ENCODE measurements around the gene IARS2. TPM values are rescaled to one million over a fixed set of nuclear protein-coding genes. Genes with fewer than 3 reads are reported as not detected.
"Not testable (repeated sequence)": the region's sequence is repeated elsewhere in the genome, so short reads cannot be mapped to it uniquely, and the experiment has no call there.

IARS2 gene
- total and polyA plus RNA-seq, 4 experiments from 2014 or later: 46.0 to 88.8 (median 60.5) TPM

DNA sequence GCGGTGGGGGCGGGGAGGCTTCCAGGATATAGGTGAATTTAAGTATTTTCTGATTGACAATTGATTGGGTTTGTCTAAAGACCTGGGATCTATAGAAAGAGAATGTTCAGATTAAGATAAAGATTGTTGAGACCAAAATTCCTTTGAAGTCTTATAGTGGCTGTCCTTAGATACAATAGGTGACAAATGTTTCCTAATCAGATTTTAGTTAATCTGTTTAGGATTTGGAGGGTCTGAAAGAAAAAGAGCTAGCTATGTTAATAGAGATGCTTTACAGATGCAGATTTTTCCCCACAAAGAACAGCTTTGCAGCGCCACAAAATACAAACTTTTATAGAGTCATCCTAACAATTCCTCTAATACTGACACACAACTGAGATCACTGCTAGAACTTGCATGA is 33.1 kb upstream of the IARS2 start:
- Mint-ChIP-seq H3K27me3 (no peaks in the 10 kb centered on the region), H3K27ac (peak overlapping the region in 1 of 7 donors; percentile 23), H3K4me1 (peaks cover 2 to 7% (median 4%) of the 10 kb centered on the region in 4 donors), H3K4me3 (no peak overlapping the region), H3K9me3 (peaks cover 0 to 2% (median 0%) of the 10 kb centered on the region in 8 donors), H3K36me3 (peaks cover 46 to 49% of the 10 kb centered on the region in 2 donors)
- no peak for DNase-seq
- Histone ChIP-seq H3K4me1 (ENCODE audit: insufficient read depth, low read length) (no peaks in the 10 kb centered on the region), H3K27ac (ENCODE audit: low read depth, low read length) (no peak overlapping the region), H3K27me3 (ENCODE audit: insufficient read depth, low read length) (no peaks in the 10 kb centered on the region), H3K4me3 (ENCODE audit: low read length in 2 of 2) (no peak overlapping the region), H3K9me3 (ENCODE audit: control insufficient read depth in 1 of 2, low read length in 2 of 2) (no peaks in the 10 kb centered on the region), H3K36me3 (ENCODE audit: insufficient read depth, low read length) (peaks cover 15% of the 10 kb centered on the region)
- CTCF ChIA-PET (ENCODE audit: partially characterized antibody): no interaction called here
- intact Hi-C loops (cut with micrococcal nuclease): no loop called here
- POLR2A ChIA-PET (ENCODE audit: partially characterized antibody): no interaction called here

DNA sequence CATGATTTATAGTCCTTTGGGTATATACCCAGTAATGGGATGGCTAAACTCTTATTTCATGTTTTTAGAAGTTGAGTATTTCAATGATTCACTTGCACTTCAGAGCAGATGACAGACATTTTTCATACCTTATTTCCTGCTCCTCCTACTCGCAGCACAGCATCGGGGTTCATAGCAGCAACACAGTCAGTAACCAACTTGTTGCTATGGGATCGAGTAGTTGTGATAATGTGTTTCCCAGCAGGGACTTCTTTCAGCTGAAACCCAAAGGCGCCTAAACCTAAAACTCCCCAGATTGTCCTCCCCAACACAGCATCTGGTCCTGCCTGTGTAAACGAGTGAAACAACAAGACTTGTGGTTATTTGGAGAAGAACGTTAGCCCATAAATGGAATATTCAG is 31.3 kb upstream of the IARS2 start:
- Histone ChIP-seq H3K4me1 (ENCODE audit: insufficient read depth, low read length) (no peaks in the 10 kb centered on the region), H3K36me3 (ENCODE audit: insufficient read depth, low read length) (peaks cover 15% of the 10 kb centered on the region), H3K27ac (ENCODE audit: low read depth, low read length) (no peak overlapping the region), H3K27me3 (ENCODE audit: insufficient read depth, low read length) (no peaks in the 10 kb centered on the region), H3K4me3 (ENCODE audit: low read length in 2 of 2) (no peak overlapping the region), H3K9me3 (ENCODE audit: control insufficient read depth in 1 of 2, low read length in 2 of 2) (no peaks in the 10 kb centered on the region)
- CTCF ChIA-PET (ENCODE audit: partially characterized antibody): no interaction called here
- no peak for DNase-seq
- POLR2A ChIA-PET (ENCODE audit: partially characterized antibody): no interaction called here
- H3K27me3 Mint-ChIP-seq: no peaks in the 10 kb centered on the region
- peaks cover 44 to 55% of the 10 kb centered on the region in 2 donors for H3K36me3 Mint-ChIP-seq
- intact Hi-C loops (cut with micrococcal nuclease): no loop called here
- no peak overlapping the region for H3K4me3 Mint-ChIP-seq
- no peak overlapping the region for H3K27ac Mint-ChIP-seq
- H3K9me3 Mint-ChIP-seq: peaks cover 0 to 2% (median 0%) of the 10 kb centered on the region in 8 donors
- H3K4me1 Mint-ChIP-seq: no peaks in the 10 kb centered on the region

DNA sequence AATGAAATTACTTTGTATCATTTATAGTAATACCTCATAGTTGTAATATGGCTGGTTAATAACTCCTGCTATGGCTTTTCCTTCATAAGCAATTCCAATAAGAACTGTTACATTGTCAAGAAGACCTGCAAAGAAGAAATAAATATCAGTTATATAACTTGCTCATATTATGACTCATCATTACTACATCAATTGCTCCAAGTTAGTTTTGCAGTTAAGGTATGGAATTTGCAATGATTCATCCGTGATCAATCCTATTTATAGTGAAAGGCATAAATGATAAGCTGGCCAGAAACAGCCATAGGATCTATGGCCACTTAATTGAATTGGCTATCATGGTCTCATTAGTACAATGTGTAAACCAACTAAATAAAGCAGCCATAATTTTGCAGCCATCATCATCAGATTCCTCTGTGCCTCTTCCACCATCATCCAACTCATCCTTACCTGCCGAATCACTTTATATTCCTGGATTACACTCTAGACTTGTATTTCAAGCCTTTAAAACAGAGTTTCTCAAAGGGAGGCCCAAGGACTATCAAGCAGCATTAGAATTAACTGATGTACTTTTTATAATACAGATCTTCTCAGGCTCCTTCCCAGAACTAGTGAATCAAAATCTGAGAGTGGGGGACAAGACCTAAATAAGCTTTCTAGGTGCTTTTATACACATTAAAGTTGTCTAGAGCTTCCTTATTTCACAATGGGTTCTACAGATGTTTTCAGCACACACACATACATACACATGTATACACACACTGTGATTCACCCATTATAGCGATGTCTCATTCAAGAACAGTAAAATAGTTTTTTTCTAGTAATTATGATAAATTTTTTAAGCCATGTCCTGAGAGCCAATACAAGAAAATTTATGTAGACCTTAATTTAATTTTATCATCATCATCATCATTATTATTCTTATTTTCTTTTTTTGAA is 26.4 kb upstream of the IARS2 start:
- DNase-seq: no peak
- ChIA-PET CTCF (ENCODE audit: partially characterized antibody) (interaction anchor here (1.2 kb wide), 1 partner anchor 46 kb away, joined by 3 read pairs; no protein-coding TSS in a partner anchor), POLR2A (ENCODE audit: partially characterized antibody) (no interaction called here)
- intact Hi-C loops (cut with micrococcal nuclease): no loop called here
- Histone ChIP-seq H3K36me3 (ENCODE audit: insufficient read depth, low read length) (peaks cover 17% of the 10 kb centered on the region), H3K27ac (ENCODE audit: low read depth, low read length) (no peak overlapping the region), H3K4me3 (ENCODE audit: low read length in 2 of 2) (no peak overlapping the region), H3K27me3 (ENCODE audit: insufficient read depth, low read length) (no peaks in the 10 kb centered on the region), H3K9me3 (ENCODE audit: control insufficient read depth in 1 of 2, low read length in 2 of 2) (no peaks in the 10 kb centered on the region), H3K4me1 (ENCODE audit: insufficient read depth, low read length) (no peaks in the 10 kb centered on the region)
- no peaks in the 10 kb centered on the region for H3K27me3 Mint-ChIP-seq
- H3K27ac Mint-ChIP-seq: no peak overlapping the region
- peaks cover 46 to 52% of the 10 kb centered on the region in 2 donors for H3K36me3 Mint-ChIP-seq
- no peak overlapping the region for H3K4me3 Mint-ChIP-seq
- H3K4me1 Mint-ChIP-seq: no peaks in the 10 kb centered on the region
- H3K9me3 Mint-ChIP-seq: peaks cover 0 to 2% (median 0%) of the 10 kb centered on the region in 8 donors

GRCh38 chr1:220076861-220077762 is 16.8 kb upstream of the IARS2 start:
- Mint-ChIP-seq H3K27ac (no peak overlapping the region), H3K36me3 (peaks cover 29 to 33% of the 10 kb centered on the region in 2 donors), H3K9me3 (no peaks in the 10 kb centered on the region), H3K27me3 (no peaks in the 10 kb centered on the region), H3K4me1 (peaks cover 4 to 9% (median 6%) of the 10 kb centered on the region in 4 donors), H3K4me3 (no peak overlapping the region)
- no peak overlapping the region for H3K27ac ChIP-seq (ENCODE audit: low read depth, low read length)
- POLR2A ChIA-PET (ENCODE audit: partially characterized antibody): no interaction called here
- CTCF ChIA-PET (ENCODE audit: partially characterized antibody): interaction anchor here (0.6 to 0.7 kb wide), 2 partner anchors 21 to 38 kb away, joined by 3 read pairs; no protein-coding TSS in a partner anchor
- peaks cover 12% of the 10 kb centered on the region for H3K36me3 ChIP-seq (ENCODE audit: insufficient read depth, low read length)
- H3K4me1 ChIP-seq (ENCODE audit: insufficient read depth, low read length): no peaks in the 10 kb centered on the region
- intact Hi-C loops (cut with micrococcal nuclease): no loop called here
- no peaks in the 10 kb centered on the region for H3K9me3 ChIP-seq (ENCODE audit: control insufficient read depth in 1 of 2, low read length in 2 of 2)
- no peak overlapping the region for H3K4me3 ChIP-seq (ENCODE audit: low read length in 2 of 2)
- H3K27me3 ChIP-seq (ENCODE audit: insufficient read depth, low read length): no peaks in the 10 kb centered on the region
- DNase-seq: no peak

DNA sequence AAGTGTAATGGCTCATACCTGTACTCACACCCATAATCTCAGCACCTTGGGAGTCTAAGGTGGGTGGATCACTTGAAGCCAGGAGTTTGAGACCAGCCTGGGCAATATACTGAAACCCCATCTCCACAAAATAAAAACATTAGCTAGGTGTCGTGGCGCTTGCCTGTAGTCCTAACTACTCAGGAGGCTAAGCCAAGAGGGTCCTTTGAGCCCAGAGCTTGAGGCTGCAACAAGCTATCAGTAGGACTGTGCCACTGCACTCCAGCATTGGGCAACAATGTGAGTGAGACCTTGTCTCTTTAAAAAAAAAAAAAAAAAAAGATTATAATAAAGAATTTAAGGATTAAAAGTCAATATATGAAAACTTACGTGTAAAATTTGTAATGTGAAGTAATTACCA is 16.0 kb upstream of the IARS2 start:
- H3K27me3 ChIP-seq (ENCODE audit: insufficient read depth, low read length): no peaks in the 10 kb centered on the region
- H3K9me3 Mint-ChIP-seq: no peaks in the 10 kb centered on the region
- H3K27ac ChIP-seq (ENCODE audit: low read depth, low read length): no peak overlapping the region
- H3K4me3 Mint-ChIP-seq: no peak overlapping the region
- H3K36me3 ChIP-seq (ENCODE audit: insufficient read depth, low read length): peaks cover 5% of the 10 kb centered on the region
- DNase-seq: no peak
- H3K36me3 Mint-ChIP-seq: peaks cover 24 to 30% of the 10 kb centered on the region in 2 donors
- H3K27ac Mint-ChIP-seq: no peak overlapping the region
- H3K4me1 ChIP-seq (ENCODE audit: insufficient read depth, low read length): no peaks in the 10 kb centered on the region
- peaks cover 4 to 9% (median 6%) of the 10 kb centered on the region in 4 donors for H3K4me1 Mint-ChIP-seq
- intact Hi-C loops (cut with micrococcal nuclease): no loop called here
- H3K27me3 Mint-ChIP-seq: no peaks in the 10 kb centered on the region
- ChIA-PET CTCF (ENCODE audit: partially characterized antibody) (interaction anchor here (0.7 kb wide), 1 partner anchor 20 kb away, joined by 3 read pairs; no protein-coding TSS in a partner anchor), POLR2A (ENCODE audit: partially characterized antibody) (no interaction called here)
- H3K4me3 ChIP-seq (ENCODE audit: low read length in 2 of 2): no peak overlapping the region
- no peaks in the 10 kb centered on the region for H3K9me3 ChIP-seq (ENCODE audit: control insufficient read depth in 1 of 2, low read length in 2 of 2)

DNA sequence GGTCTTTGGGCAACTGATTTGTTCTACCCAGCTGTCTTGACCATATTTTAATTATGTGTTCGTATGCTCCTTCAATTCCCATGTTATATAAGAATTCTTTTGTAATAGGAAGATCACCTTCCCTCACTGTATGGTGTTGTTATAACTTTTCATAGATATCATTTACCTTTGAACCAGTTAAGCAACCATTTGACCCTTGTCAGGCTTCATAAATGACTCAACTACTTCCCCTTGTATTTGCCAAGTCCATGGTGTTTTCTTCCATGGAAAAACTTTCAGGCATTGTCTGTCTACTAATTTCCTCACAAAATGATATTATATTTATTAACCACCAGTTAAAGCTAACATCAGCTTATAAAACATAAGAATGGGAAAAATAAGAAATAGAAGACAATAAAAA is 9.5 kb upstream of the IARS2 start:
- Histone ChIP-seq H3K36me3 (ENCODE audit: insufficient read depth, low read length) (no peaks in the 10 kb centered on the region), H3K27ac (ENCODE audit: low read depth, low read length) (no peak overlapping the region), H3K4me3 (ENCODE audit: low read length in 2 of 2) (no peak overlapping the region), H3K4me1 (ENCODE audit: insufficient read depth, low read length) (peaks cover 7% of the 10 kb centered on the region), H3K27me3 (ENCODE audit: insufficient read depth, low read length) (no peaks in the 10 kb centered on the region), H3K9me3 (ENCODE audit: control insufficient read depth in 1 of 2, low read length in 2 of 2) (no peaks in the 10 kb centered on the region)
- H3K4me1 Mint-ChIP-seq: peaks cover 7 to 10% (median 8%) of the 10 kb centered on the region in 4 donors
- no peaks in the 10 kb centered on the region for H3K27me3 Mint-ChIP-seq
- DNase-seq: no peak
- peaks cover 9 to 12% of the 10 kb centered on the region in 2 donors for H3K36me3 Mint-ChIP-seq
- intact Hi-C loops (cut with micrococcal nuclease): no loop called here
- ChIA-PET POLR2A (ENCODE audit: partially characterized antibody) (interaction anchor here (1.1 kb wide), 1 partner anchor 10 kb away, joined by 4 read pairs; the partner anchor contains the start of gene IARS2), CTCF (ENCODE audit: partially characterized antibody) (no interaction called here)
- no peak overlapping the region for H3K4me3 Mint-ChIP-seq
- no peaks in the 10 kb centered on the region for H3K9me3 Mint-ChIP-seq
- no peak overlapping the region for H3K27ac Mint-ChIP-seq

- H3K4me1 ChIP-seq (ENCODE audit: insufficient read depth, low read length); H3K27ac ChIP-seq (ENCODE audit: low read depth, low read length); H3K4me3 ChIP-seq (ENCODE audit: low read length in 2 of 2); H3K9me3 Mint-ChIP-seq; H3K36me3 ChIP-seq (ENCODE audit: insufficient read depth, low read length); H3K27me3 ChIP-seq (ENCODE audit: insufficient read depth, low read length); POLR2A ChIA-PET (ENCODE audit: partially characterized antibody); H3K27ac Mint-ChIP-seq; H3K27me3 Mint-ChIP-seq; intact Hi-C loops (cut with micrococcal nuclease); H3K4me3 Mint-ChIP-seq; DNase-seq; H3K36me3 Mint-ChIP-seq; H3K9me3 ChIP-seq (ENCODE audit: control insufficient read depth in 1 of 2, low read length in 2 of 2): not testable (repeated sequence)
- CTCF ChIA-PET (ENCODE audit: partially characterized antibody): interaction anchor here (1.4 kb wide), 1 partner anchor 13 kb away, joined by 4 read pairs; no protein-coding TSS in a partner anchor
- peaks cover 10 to 19% (median 15%) of the 10 kb centered on the region in 4 donors for H3K4me1 Mint-ChIP-seq
Observed at GRCh38 chr1:220086261-220086686, 7.7 kb upstream of the IARS2 start.
